ENCODE data around the gene MTFMT. TPM values are rescaled to one million over a fixed set of nuclear protein-coding genes. Genes with fewer than 3 reads are reported as not detected.

MTFMT gene
- polyA plus RNA-seq, 1 experiment = 15.3 TPM

- H3K9me3 ChIP-seq (ENCODE audit: control insufficient read depth, insufficient read depth, low read length) = no peaks in the 10 kb centered on the region; the same call in 1 of the 2 replicates
- H3K27me3 ChIP-seq (ENCODE audit: control insufficient read depth, insufficient read depth, low read length) = no peaks in the 10 kb centered on the region
- ChIA-PET CTCF (interaction anchor here (1.1 to 7.7 kb wide), 7 partner anchors 11 to 57 kb away, joined by 4 to 127 read pairs (median 24); no protein-coding TSS in a partner anchor), POLR2A (interaction anchor here (1.5 to 3.4 kb wide), 2 partner anchors 16 to 48 kb away, joined by 4 to 16 read pairs; partner anchors contain the start of gene RASL12)
- DNase-seq (ENCODE audit: low read depth, low spot score) = no peak
- H3K27ac ChIP-seq (ENCODE audit: low read depth, low read length) = no peak overlapping the region
- TF ChIP-seq CTCF (IDR thresholded peaks at IDR 0.05; ENCODE audit: low read depth, low read length) = no peak
- H3K4me3 ChIP-seq (ENCODE audit: low read depth, low read length) = no peak overlapping the region
These were observed 23.5 kb upstream of the MTFMT start for GRCh38 chr15:65052956-65053355.

- no peaks in the 10 kb centered on the region; the same call in 1 of the 2 replicates for H3K9me3 ChIP-seq (ENCODE audit: control insufficient read depth, insufficient read depth, low read length)
- POLR2A ChIA-PET = interaction anchor here (0.7 kb wide), 1 partner anchor 14 kb away, joined by 9 read pairs; no protein-coding TSS in a partner anchor
- CTCF ChIA-PET = interaction anchor here (1.4 to 7.7 kb wide), 5 partner anchors 12 to 51 kb away, joined by 4 to 127 read pairs (median 36); partner anchors contain the start of gene RASL12
- H3K27ac ChIP-seq (ENCODE audit: low read depth, low read length) = no peak overlapping the region
- no peak for DNase-seq (ENCODE audit: low read depth, low spot score)
- no peak for TF ChIP-seq CTCF (IDR thresholded peaks at IDR 0.05; ENCODE audit: low read depth, low read length)
- no peaks in the 10 kb centered on the region for H3K27me3 ChIP-seq (ENCODE audit: control insufficient read depth, insufficient read depth, low read length)
- H3K4me3 ChIP-seq (ENCODE audit: low read depth, low read length) = no peak overlapping the region
These were observed 21.8 kb upstream of the MTFMT start for GRCh38 chr15:65051266-65051665.

GRCh38 chr15:65050270-65050669 lies 20.8 kb upstream of the MTFMT start:
- Histone ChIP-seq H3K4me3 (ENCODE audit: low read depth, low read length) (no peak overlapping the region), H3K27ac (ENCODE audit: low read depth, low read length) (peak overlapping the region; percentile 61), H3K27me3 (ENCODE audit: control insufficient read depth, insufficient read depth, low read length) (no peaks in the 10 kb centered on the region), H3K9me3 (ENCODE audit: control insufficient read depth, insufficient read depth, low read length) (no peaks in the 10 kb centered on the region; the same call in 1 of the 2 replicates)
- POLR2A ChIA-PET = interaction anchor here (0.7 to 1.2 kb wide), 2 partner anchors 29 to 1339 kb away, joined by 3 to 7 read pairs; no protein-coding TSS in a partner anchor
- CTCF ChIA-PET = interaction anchor here (0.6 to 7.7 kb wide), 4 partner anchors 10 to 121 kb away, joined by 4 to 127 read pairs (median 6); no protein-coding TSS in a partner anchor
- TF ChIP-seq CTCF (IDR thresholded peaks at IDR 0.05; ENCODE audit: low read depth, low read length) = no peak
- no peak for DNase-seq (ENCODE audit: low read depth, low spot score)

- no peak for DNase-seq (ENCODE audit: low read depth, low spot score)
- Histone ChIP-seq H3K4me3 (ENCODE audit: low read depth, low read length) (peak overlapping the region; percentile 25), H3K9me3 (ENCODE audit: control insufficient read depth, insufficient read depth, low read length) (no peaks in the 10 kb centered on the region; the same call in 1 of the 2 replicates), H3K27me3 (ENCODE audit: control insufficient read depth, insufficient read depth, low read length) (no peaks in the 10 kb centered on the region), H3K27ac (ENCODE audit: low read depth, low read length) (no peak overlapping the region)
- no peak for TF ChIP-seq CTCF (IDR thresholded peaks at IDR 0.05; ENCODE audit: low read depth, low read length)
- CTCF ChIA-PET = interaction anchor here (1.6 to 7.7 kb wide), 2 partner anchors 15 to 53 kb away, joined by 7 to 127 read pairs; no protein-coding TSS in a partner anchor
- POLR2A ChIA-PET = interaction anchor here (0.6 to 1.2 kb wide), 4 partner anchors 15 to 30 kb away, joined by 3 read pairs; partner anchors contain the start of gene RASL12
These were observed 20.0 kb upstream of the MTFMT start for GRCh38 chr15:65049418-65049840.

GRCh38 chr15:65048241-65048640 lies 18.8 kb upstream of the MTFMT start:
- CTCF ChIA-PET = interaction anchor here (1.0 to 2.0 kb wide), 3 partner anchors 14 to 53 kb away, joined by 3 to 7 read pairs (median 6); no protein-coding TSS in a partner anchor
- no peak for DNase-seq (ENCODE audit: low read depth, low spot score)

More at GRCh38 chr15:65048241-65048640, 18.8 kb upstream of the MTFMT start:
- POLR2A ChIA-PET = interaction anchor here (0.6 to 1.1 kb wide), 4 partner anchors 46 to 527 kb away, joined by 4 to 11 read pairs (median 6); partner anchors contain the start of gene SPG21
- H3K9me3 ChIP-seq (ENCODE audit: control insufficient read depth, insufficient read depth, low read length) = no peaks in the 10 kb centered on the region; the same call in 1 of the 2 replicates
- no peak for TF ChIP-seq CTCF (IDR thresholded peaks at IDR 0.05; ENCODE audit: low read depth, low read length)
- H3K4me3 ChIP-seq (ENCODE audit: low read depth, low read length) = no peak overlapping the region
- H3K27me3 ChIP-seq (ENCODE audit: control insufficient read depth, insufficient read depth, low read length) = no peaks in the 10 kb centered on the region
- no peak overlapping the region for H3K27ac ChIP-seq (ENCODE audit: low read depth, low read length)
